IMR-90 (cell line): ENCODE measurements around the gene RSPH3.

ENCODE experiments used
- BHLHE40 ChIP-seq: fragments of 150-350 bp; IDR thresholded peaks from 2 replicates; pipeline ENCODE4 v1.6.1; 2016; ENCODE audit warnings: mild to moderate bottlenecking, low read depth, low read length
- CEBPB ChIP-seq: IDR thresholded peaks from 2 replicates; pipeline ENCODE4 v1.6.1; 2012; ENCODE audit warnings: low read depth, low read length, improper control_type of control experiment
- CHD1 ChIP-seq: IDR thresholded peaks from 2 replicates; pipeline ENCODE4 v1.6.1; 2012; ENCODE audit warnings: low read depth, low read length, improper control_type of control experiment
- FOS ChIP-seq: fragments of 150-350 bp; IDR thresholded peaks from 2 replicates; pipeline ENCODE4 v1.6.1; 2016; ENCODE audit warnings: low read depth, low read length
- MAFK ChIP-seq: IDR thresholded peaks from 2 replicates; pipeline ENCODE4 v1.6.1; 2012; ENCODE audit warnings: low read depth, low read length, improper control_type of control experiment
- MXI1 ChIP-seq: IDR thresholded peaks from 2 replicates; pipeline ENCODE4 v1.6.1; 2012; ENCODE audit warnings: low read depth, mild to moderate bottlenecking, low read length, moderate library complexity, borderline replicate concordance
- POLR2A ChIP-seq: IDR thresholded peaks from 2 replicates; pipeline ENCODE4 v1.6.1; 2012; ENCODE audit warnings: mild to moderate bottlenecking, low read depth, low read length
- RAD21 ChIP-seq: IDR thresholded peaks from 2 replicates; pipeline ENCODE4 v1.6.1; 2012; ENCODE audit warnings: low read length, improper control_type of control experiment
- RFX5 ChIP-seq: IDR thresholded peaks from 2 replicates; pipeline ENCODE4 v1.8.0; 2012; ENCODE audit warnings: low read depth, mild to moderate bottlenecking, low read length, moderate library complexity
- SMC3 ChIP-seq: fragments of 150-350 bp; IDR thresholded peaks from 2 replicates; pipeline ENCODE4 v1.6.1; 2016; ENCODE audit warnings: low read depth, mild to moderate bottlenecking, antibody characterized with exemption, low read length, moderate library complexity
- USF2 ChIP-seq: fragments of 150-350 bp; IDR thresholded peaks from 2 replicates; pipeline ENCODE4 v1.6.1; 2017; ENCODE audit warnings: mild to moderate bottlenecking, antibody characterized with exemption, low read length, low read depth
- TF ChIP-seq, protein P1 (sequence below): conservative IDR thresholded peaks from 2 replicates; pipeline ENCODE4 v1.5.1; 2012; ENCODE audit warnings: mild to moderate bottlenecking, low read depth, low read length, improper control_type of control experiment
- TF ChIP-seq, protein P2 (sequence below): fragments of 150-350 bp; IDR thresholded peaks from 2 replicates; pipeline ENCODE4 v1.6.1; 2016; ENCODE audit warnings: low read depth, mild to moderate bottlenecking, low read length, moderate library complexity, borderline replicate concordance

- TF ChIP-seq, protein P1, sequence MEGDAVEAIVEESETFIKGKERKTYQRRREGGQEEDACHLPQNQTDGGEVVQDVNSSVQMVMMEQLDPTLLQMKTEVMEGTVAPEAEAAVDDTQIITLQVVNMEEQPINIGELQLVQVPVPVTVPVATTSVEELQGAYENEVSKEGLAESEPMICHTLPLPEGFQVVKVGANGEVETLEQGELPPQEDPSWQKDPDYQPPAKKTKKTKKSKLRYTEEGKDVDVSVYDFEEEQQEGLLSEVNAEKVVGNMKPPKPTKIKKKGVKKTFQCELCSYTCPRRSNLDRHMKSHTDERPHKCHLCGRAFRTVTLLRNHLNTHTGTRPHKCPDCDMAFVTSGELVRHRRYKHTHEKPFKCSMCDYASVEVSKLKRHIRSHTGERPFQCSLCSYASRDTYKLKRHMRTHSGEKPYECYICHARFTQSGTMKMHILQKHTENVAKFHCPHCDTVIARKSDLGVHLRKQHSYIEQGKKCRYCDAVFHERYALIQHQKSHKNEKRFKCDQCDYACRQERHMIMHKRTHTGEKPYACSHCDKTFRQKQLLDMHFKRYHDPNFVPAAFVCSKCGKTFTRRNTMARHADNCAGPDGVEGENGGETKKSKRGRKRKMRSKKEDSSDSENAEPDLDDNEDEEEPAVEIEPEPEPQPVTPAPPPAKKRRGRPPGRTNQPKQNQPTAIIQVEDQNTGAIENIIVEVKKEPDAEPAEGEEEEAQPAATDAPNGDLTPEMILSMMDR: no peak
- TF ChIP-seq FOS: no peak
- no peak for TF ChIP-seq RAD21
- TF ChIP-seq POLR2A: no peak
- no peak for TF ChIP-seq USF2
- TF ChIP-seq MXI1: no peak
- TF ChIP-seq SMC3: no peak
- TF ChIP-seq RFX5: no peak
- TF ChIP-seq CHD1: no peak
- TF ChIP-seq BHLHE40: no peak
- TF ChIP-seq MAFK: no peak
- TF ChIP-seq, protein P2, sequence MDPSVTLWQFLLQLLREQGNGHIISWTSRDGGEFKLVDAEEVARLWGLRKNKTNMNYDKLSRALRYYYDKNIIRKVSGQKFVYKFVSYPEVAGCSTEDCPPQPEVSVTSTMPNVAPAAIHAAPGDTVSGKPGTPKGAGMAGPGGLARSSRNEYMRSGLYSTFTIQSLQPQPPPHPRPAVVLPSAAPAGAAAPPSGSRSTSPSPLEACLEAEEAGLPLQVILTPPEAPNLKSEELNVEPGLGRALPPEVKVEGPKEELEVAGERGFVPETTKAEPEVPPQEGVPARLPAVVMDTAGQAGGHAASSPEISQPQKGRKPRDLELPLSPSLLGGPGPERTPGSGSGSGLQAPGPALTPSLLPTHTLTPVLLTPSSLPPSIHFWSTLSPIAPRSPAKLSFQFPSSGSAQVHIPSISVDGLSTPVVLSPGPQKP: no peak
- TF ChIP-seq CEBPB: peak; percentile 54
Measured at GRCh38 chr6:158954753-158955152, 45.2 kb downstream of the RSPH3 start.
